Mammary epithelial cell (primary cell): ENCODE results near the gene PLB1.
"Not testable (repeated sequence)": the region's sequence is repeated elsewhere in the genome, so short reads cannot be mapped to it uniquely, and the experiment has no call there.

Source experiments
- EZH2 ChIP-seq: IDR thresholded peaks from 2 replicates; pipeline ENCODE4 v1.6.1; 2012; ENCODE audit warnings: low read length, inconsistent platforms, borderline replicate concordance
- TF ChIP-seq, protein P1 (sequence below), 2 donors: IDR thresholded peaks in 1 of 2; conservative IDR thresholded peaks in 1 of 2; 2 replicates each; pipeline ENCODE4 v1.5.1; 2011 to 2012; ENCODE audit warnings: inconsistent platforms in 2 of 2, low read length in 2 of 2, mild to moderate bottlenecking in 2 of 2, control low read depth in 1 of 2, low read depth in 1 of 2; ENCODE audit not compliant: insufficient read depth in 1 of 2; ENCODE audit errors: extremely low read depth in 1 of 2

- TF ChIP-seq, protein P1, sequence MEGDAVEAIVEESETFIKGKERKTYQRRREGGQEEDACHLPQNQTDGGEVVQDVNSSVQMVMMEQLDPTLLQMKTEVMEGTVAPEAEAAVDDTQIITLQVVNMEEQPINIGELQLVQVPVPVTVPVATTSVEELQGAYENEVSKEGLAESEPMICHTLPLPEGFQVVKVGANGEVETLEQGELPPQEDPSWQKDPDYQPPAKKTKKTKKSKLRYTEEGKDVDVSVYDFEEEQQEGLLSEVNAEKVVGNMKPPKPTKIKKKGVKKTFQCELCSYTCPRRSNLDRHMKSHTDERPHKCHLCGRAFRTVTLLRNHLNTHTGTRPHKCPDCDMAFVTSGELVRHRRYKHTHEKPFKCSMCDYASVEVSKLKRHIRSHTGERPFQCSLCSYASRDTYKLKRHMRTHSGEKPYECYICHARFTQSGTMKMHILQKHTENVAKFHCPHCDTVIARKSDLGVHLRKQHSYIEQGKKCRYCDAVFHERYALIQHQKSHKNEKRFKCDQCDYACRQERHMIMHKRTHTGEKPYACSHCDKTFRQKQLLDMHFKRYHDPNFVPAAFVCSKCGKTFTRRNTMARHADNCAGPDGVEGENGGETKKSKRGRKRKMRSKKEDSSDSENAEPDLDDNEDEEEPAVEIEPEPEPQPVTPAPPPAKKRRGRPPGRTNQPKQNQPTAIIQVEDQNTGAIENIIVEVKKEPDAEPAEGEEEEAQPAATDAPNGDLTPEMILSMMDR (conservative IDR thresholded peaks at IDR 0.05 in 1 of 2, IDR thresholded peaks at IDR 0.05 in 1 of 2; ENCODE audit: extremely low read depth in 1 of 2, insufficient read depth in 1 of 2, low read depth in 1 of 2, low read length in 2 of 2) = not testable (repeated sequence)
- TF ChIP-seq EZH2 = not testable (repeated sequence)
Observed at GRCh38 chr2:28665811-28666377, 170.0 kb downstream of the PLB1 start.
